OCI-LY3 (cell line): ENCODE data around the gene RPL18.

Experiments used
- CTCF ChIP-seq: fragments of 200-600, 300-600 bp; sonication (generic); IDR thresholded peaks from 2 replicates; pipeline ENCODE4 v1.5.1; 2014; ENCODE audit warnings: antibody characterized with exemption, low read length, low read depth
- EZH2phosphoT487 ChIP-seq: fragments of 200-600 bp; shearing (Covaris generic); IDR thresholded peaks from 2 replicates; pipeline ENCODE4 v1.6.1; 2018; ENCODE audit warnings: antibody characterized with exemption, mixed run types, low read depth

- TF ChIP-seq CTCF = no peak
- no peak for TF ChIP-seq EZH2phosphoT487
Observed at GRCh38 chr19:48644355-48644754, 25.4 kb upstream of the RPL18 start.
